Mucosa of stomach (tissue), 1 donor: Measurements from ENCODE around the gene KIF5B.
"Not testable (repeated sequence)": the region's sequence is repeated elsewhere in the genome, so short reads cannot be mapped to it uniquely, and the experiment has no call there.

ENCODE experiments used
- H3K27me3 ChIP-seq: one replicate; pipeline ENCODE4 v1.7.0; 2013; ENCODE audit warnings: mild to moderate bottlenecking, low read length; ENCODE audit not compliant: control insufficient read depth, insufficient read depth
- H3K36me3 ChIP-seq: one replicate; pipeline ENCODE4 v1.7.0; 2013; ENCODE audit warnings: low read length; ENCODE audit not compliant: control insufficient read depth, insufficient read depth
- H3K4me1 ChIP-seq: one replicate; pipeline ENCODE4 v1.7.0; 2013; ENCODE audit warnings: mild to moderate bottlenecking, low read length; ENCODE audit not compliant: control insufficient read depth, insufficient read depth
- H3K4me3 ChIP-seq: one replicate; pipeline ENCODE4 v1.7.0; 2013; ENCODE audit warnings: low read length
- H3K9ac ChIP-seq: one replicate; pipeline ENCODE4 v1.7.0; 2013; ENCODE audit warnings: mild to moderate bottlenecking, low read length, moderate library complexity
- H3K9me3 ChIP-seq: one replicate; pipeline ENCODE4 v1.7.0; 2013; ENCODE audit warnings: mild to moderate bottlenecking, low read length, moderate library complexity; ENCODE audit not compliant: control insufficient read depth
- donor health status: Pancreatic carcinoma.

KIF5B gene

DNA sequence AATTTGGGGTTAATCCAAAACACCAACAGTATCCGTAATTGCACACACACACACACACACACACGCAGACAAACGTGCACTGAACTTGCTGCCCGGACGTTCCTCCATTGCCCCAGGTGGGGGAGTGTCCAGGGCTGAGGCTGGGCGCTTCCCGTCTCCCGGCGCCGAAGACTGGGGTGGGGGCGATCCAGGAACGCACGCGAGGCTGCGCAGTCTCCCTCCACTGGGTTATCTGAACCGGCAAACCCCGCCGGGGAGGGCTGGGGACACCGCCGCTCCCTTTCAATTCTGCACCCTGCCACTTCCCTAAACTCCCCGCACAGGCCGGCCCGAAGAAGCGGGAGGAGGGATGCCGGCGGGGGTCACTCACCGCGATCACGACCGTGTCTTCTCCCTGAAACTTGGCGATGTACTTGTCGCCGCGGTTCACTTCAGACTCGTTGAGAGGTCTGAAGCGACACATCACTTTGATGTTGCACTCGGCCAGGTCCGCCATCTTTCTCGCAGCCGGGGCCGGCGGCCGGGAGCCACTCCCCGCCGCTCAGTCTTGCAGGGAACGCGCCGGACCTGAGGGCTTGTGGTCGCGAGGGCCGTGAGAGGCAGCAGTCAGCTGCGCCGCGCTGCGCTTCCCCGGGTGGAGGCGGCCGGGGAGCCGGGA lies 618 bp downstream of the KIF5B start:
- Histone ChIP-seq H3K36me3 (no peaks in the 10 kb centered on the region), H3K4me1 (peaks cover 26% of the 10 kb centered on the region)

DNA sequence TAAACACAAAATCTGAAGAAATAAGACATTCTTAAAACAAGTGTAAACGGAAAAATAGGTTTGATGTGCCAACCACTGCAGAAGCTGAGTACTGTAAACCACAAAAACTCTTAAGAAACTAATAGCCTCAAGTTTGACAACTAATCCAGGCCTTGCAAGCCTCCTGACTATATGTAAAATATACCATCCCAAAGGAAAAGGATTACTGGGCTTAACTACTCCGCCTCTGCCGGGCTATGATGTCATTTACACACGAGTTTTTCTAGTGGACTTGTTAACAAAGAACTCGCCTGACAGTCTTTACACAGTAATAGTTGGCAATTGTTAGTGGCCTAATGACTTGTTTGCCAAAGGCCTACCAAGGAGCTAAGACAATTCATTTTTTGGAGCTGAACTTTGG lies 2.1 kb downstream of the KIF5B start:
- Histone ChIP-seq H3K9me3 (no peaks in the 10 kb centered on the region), H3K36me3 (no peaks in the 10 kb centered on the region), H3K4me1 (peaks cover 27% of the 10 kb centered on the region), H3K4me3 (peak overlapping the region; percentile 87), H3K27me3 (no peaks in the 10 kb centered on the region), H3K9ac (peak overlapping the region; percentile 97)

More for the DNA sequence above, 618 bp downstream of the KIF5B start:
- Histone ChIP-seq H3K27me3 (no peaks in the 10 kb centered on the region), H3K4me3 (peak overlapping the region; percentile 87), H3K9ac (peak overlapping the region; percentile 97), H3K9me3 (no peaks in the 10 kb centered on the region)

DNA sequence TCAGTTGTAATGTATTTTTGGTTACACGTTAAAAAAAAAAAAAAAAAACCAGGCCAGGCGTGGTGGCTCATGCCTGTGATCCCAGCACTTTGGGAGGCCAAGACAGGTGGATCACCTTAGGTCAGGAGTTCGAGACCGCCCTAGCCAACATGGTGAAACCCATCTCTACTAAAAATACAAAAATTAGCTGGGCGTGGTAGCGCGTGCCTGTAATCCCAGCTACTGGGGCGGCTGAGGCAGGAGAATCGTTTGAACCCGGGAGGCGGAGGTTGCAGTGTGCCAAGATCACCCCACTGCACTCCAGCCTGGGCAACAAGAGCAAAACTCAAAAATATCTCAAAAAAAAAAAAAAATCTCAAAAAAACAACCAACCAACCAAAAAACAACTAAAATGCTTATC lies 2.8 kb downstream of the KIF5B start:
- H3K4me1 ChIP-seq, result peaks cover 33% of the 10 kb centered on the region
- H3K4me3 ChIP-seq, H3K36me3 ChIP-seq, H3K27me3 ChIP-seq, H3K9me3 ChIP-seq: not testable (repeated sequence)
- peak overlapping the region; percentile 97 for H3K9ac ChIP-seq

DNA sequence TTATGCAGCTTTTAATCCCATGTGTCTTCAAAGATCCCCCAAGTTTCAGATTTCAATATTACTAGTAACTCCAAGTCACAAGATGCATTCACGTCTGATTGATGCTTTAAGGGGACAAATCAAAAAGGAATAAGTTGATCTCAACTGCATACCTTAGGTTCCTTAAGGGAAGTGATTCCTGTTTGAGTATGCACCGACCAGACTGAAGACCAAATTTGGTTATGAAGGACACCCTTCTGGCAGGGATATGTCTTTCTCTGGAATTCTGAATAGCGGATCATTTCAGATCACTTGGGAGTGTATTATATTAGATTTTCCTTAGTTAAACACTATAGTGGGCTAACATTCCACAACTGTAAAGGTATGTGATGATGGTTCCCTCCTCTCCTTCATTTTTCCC lies 4.3 kb downstream of the KIF5B start:
- H3K36me3 ChIP-seq, result no peaks in the 10 kb centered on the region
- no peak overlapping the region for H3K4me3 ChIP-seq
- H3K27me3 ChIP-seq, result no peaks in the 10 kb centered on the region
- no peak overlapping the region for H3K9ac ChIP-seq
- H3K9me3 ChIP-seq, result no peaks in the 10 kb centered on the region
- H3K4me1 ChIP-seq, result peaks cover 32% of the 10 kb centered on the region

DNA sequence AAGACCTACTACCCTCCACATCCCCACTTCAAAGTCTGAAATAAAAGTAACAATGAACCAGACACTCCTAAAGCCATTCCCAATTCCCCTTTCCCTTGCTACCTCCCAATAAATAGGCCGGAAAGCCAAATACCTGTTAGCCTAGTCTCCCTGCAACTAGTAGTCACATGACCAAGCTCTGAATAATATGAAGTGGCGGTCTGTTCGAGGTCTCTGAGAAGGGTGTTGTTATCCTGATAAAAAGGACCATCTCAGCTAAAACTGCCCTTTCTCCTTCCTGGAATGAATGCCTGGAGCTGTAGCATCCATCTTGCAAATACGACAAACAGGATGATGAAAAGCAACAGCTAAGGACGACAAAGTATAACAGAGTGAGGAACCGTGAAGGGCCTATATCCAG lies 6.0 kb downstream of the KIF5B start:
- Histone ChIP-seq H3K36me3 (no peaks in the 10 kb centered on the region), H3K9me3 (no peaks in the 10 kb centered on the region), H3K27me3 (no peaks in the 10 kb centered on the region), H3K9ac (no peak overlapping the region), H3K4me3 (no peak overlapping the region), H3K4me1 (peaks cover 29% of the 10 kb centered on the region)

DNA sequence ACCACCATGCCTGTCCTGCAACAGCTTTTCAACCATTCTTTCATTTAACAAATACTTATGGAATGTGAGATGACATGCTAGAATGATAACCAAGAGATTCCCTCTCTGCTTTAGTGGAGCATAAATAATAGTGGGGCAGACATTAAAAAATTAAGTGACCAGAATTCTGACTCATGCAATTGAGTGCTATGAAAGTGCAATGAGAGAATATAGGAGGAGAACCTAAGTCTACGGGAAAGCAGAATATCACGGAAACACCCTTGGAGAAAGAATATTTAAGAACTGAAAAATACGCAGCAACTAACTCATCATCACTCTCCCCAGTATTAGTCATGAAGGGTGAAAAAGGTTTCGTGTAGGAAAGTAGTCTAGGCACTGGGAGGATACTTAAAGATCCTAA lies 7.1 kb downstream of the KIF5B start:
- H3K27me3 ChIP-seq, result no peaks in the 10 kb centered on the region
- H3K4me1 ChIP-seq, result peaks cover 29% of the 10 kb centered on the region
- H3K4me3 ChIP-seq, result no peak overlapping the region
- no peak overlapping the region for H3K9ac ChIP-seq
- no peaks in the 10 kb centered on the region for H3K9me3 ChIP-seq
- H3K36me3 ChIP-seq, result no peaks in the 10 kb centered on the region

DNA sequence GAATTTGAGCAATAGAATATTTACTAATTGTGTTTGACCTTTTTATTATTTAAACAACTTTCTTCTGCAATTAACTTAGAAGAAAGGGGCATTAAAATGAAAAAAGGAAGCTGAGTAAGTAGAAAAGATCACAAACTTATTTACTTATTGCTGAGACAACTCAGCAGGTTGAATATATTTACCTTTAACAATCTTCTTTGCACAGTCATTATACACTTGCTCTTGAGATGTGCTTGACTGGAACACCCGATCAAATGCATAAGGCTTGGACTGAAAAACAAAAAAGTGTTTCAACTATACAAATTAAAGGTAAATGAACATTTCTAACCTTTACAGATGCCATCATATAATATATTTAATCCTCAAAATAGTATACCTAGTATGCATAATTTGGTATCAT lies 7.9 kb downstream of the KIF5B start:
- H3K9ac ChIP-seq, result no peak overlapping the region
- no peaks in the 10 kb centered on the region for H3K27me3 ChIP-seq
- no peaks in the 10 kb centered on the region for H3K9me3 ChIP-seq
- H3K4me1 ChIP-seq, result peaks cover 25% of the 10 kb centered on the region
- H3K4me3 ChIP-seq, result no peak overlapping the region
- H3K36me3 ChIP-seq, result peaks cover 3% of the 10 kb centered on the region

DNA sequence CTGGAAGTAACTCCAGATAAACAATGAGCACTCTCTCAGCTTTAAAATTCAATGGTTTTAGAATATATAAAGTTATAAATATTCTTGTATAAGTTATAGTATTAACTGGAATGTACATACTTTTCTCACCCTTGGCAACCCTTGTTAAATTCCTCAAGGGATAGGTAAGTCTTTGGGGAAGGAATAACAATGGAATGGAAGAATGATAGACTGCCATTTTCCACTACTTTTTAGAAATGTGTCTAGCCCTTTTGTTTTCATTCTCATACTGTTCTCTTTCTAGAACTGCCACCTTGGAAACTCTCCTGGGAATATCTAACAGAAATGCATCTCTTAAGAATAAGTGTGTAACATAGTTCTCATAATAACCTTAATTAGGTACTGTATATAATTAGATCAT lies 8.3 kb downstream of the KIF5B start:
- Histone ChIP-seq H3K36me3 (peaks cover 5% of the 10 kb centered on the region), H3K9me3 (no peaks in the 10 kb centered on the region), H3K4me3 (no peak overlapping the region), H3K27me3 (no peaks in the 10 kb centered on the region), H3K9ac (no peak overlapping the region), H3K4me1 (peaks cover 24% of the 10 kb centered on the region)

DNA sequence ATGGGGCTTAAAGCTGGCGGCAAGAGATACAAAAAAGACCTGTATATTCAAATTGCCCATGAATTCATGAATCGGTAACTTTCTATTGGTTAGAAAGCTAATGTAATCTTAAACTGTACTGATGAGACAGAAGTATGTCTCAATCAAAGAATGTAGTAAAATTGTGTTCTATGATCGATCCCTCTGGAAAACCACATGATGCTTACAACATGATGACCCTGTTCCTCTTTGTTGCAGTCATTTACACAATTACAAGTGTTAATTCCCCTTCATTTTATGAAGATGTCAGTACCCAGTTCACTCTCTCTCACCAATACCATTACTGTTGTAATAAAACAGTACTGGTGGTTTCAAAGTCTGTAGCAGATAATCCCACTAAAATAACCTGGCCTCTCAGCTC lies 10.1 kb downstream of the KIF5B start:
- H3K27me3 ChIP-seq, result no peaks in the 10 kb centered on the region
- H3K36me3 ChIP-seq, result peaks cover 5% of the 10 kb centered on the region
- no peaks in the 10 kb centered on the region for H3K9me3 ChIP-seq
- no peak overlapping the region for H3K4me3 ChIP-seq
- peaks cover 16% of the 10 kb centered on the region for H3K4me1 ChIP-seq
- H3K9ac ChIP-seq, result no peak overlapping the region

DNA sequence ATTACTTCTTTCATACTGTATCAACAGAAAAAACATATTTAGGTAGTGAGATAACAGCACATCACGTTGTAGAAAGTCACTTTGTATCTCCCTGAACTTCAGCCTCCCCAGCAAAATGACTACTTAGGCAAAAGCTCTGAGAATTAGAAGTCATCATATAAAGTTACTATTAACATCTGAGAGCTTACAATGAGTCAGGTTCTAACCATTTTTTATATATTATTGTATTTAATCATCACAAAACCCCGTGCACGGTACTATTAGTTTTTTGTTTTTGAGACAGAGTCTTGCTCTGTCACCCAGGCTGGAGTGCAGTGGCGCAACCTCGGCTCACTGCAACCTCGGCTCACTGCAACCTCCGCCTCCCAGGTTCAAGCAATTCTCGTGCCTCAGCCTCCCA lies 13.5 kb downstream of the KIF5B start:
- not testable (repeated sequence) for H3K36me3 ChIP-seq, H3K4me3 ChIP-seq, H3K9me3 ChIP-seq, H3K4me1 ChIP-seq, H3K9ac ChIP-seq, H3K27me3 ChIP-seq

DNA sequence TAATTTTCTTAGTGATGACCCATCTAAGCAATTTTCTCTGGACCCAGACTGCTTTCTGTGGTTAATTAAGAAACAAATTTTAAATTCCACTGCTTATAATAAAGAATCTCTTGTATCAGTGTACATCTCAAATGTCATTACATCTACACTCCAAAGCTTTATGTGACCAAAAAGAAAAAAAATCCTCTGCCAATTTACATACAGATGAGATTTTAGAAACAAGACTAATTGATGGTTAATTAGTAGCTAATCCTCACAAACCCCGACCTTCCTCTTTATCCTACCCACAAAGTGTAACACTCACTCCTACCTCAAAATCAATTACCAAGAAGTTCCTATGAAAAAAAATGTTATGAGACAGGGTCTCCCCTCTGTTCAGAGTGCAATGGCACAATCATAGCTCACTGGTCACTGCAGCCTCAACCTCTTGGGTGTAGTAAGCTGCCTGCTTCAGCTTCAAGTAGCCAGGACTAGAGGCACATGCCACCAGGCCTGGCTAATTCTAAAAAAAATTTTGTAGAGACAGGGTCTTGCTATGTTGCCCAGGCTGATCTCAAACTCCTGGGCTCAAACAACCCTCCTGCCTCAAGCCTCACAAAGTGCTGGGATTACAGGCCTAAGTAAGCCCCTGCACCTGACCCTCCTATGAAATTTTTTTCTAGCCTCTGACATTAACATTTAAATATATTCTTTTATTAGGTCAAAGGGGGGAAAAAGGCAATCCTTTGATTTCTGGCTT lies 14.8 kb downstream of the KIF5B start:
- peaks cover 6% of the 10 kb centered on the region for H3K4me1 ChIP-seq
- no peaks in the 10 kb centered on the region for H3K9me3 ChIP-seq
- H3K27me3 ChIP-seq, result no peaks in the 10 kb centered on the region
- peaks cover 5% of the 10 kb centered on the region for H3K36me3 ChIP-seq
- no peak overlapping the region for H3K9ac ChIP-seq
- no peak overlapping the region for H3K4me3 ChIP-seq

DNA sequence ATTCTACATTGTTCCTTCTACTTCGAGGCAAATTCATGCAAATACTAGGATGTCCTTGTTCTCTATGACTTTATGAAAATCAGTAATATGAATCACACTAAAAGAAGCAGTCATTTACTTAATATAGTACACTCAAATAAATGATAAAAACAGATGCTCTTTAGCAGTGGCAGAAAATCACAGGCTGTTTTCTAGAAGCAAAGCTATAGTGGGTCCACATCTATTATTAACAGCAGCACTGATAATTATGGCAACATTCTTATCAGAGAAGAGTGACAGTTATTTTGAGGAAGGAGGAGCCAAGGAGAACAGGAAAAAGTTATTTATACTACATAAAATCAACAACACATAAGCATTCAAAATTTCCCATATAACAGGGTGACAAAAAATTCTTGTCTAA lies 16.5 kb downstream of the KIF5B start:
- Histone ChIP-seq H3K4me1 (peaks cover 6% of the 10 kb centered on the region), H3K36me3 (peaks cover 5% of the 10 kb centered on the region), H3K9me3 (no peaks in the 10 kb centered on the region), H3K9ac (no peak overlapping the region), H3K4me3 (no peak overlapping the region), H3K27me3 (no peaks in the 10 kb centered on the region)
